ENCODE data around the gene KRTAP10-1. TPM values are rescaled to one million over a fixed set of nuclear protein-coding genes. Genes with fewer than 3 reads are reported as not detected.

The KRTAP10-1 gene
- total RNA-seq, 1 donor from 2014 or later = not detected

- DNase-seq (ENCODE audit: low spot score) = no peak
- H3K27ac Mint-ChIP-seq (ENCODE audit: unreplicated experiment) = no peak overlapping the region
- peaks cover 13% of the 10 kb centered on the region for H3K9me3 Mint-ChIP-seq (ENCODE audit: unreplicated experiment)
- H3K4me3 Mint-ChIP-seq (ENCODE audit: unreplicated experiment) = no peak overlapping the region
- H3K36me3 Mint-ChIP-seq (ENCODE audit: low read depth, unreplicated experiment) = peaks cover 13% of the 10 kb centered on the region
- TF ChIP-seq CTCF (IDR thresholded peaks at IDR 0.05; ENCODE audit: unreplicated experiment) = no peak
- peaks cover 3% of the 10 kb centered on the region for H3K27me3 Mint-ChIP-seq (ENCODE audit: unreplicated experiment)
- H3K4me1 Mint-ChIP-seq (ENCODE audit: unreplicated experiment) = no peaks in the 10 kb centered on the region
Observed at GRCh38 chr21:44496564-44497550, 43.1 kb downstream of the KRTAP10-1 start.

- peaks cover 13% of the 10 kb centered on the region for H3K36me3 Mint-ChIP-seq (ENCODE audit: low read depth, unreplicated experiment)
- H3K4me3 Mint-ChIP-seq (ENCODE audit: unreplicated experiment) = no peak overlapping the region
- H3K9me3 Mint-ChIP-seq (ENCODE audit: unreplicated experiment) = peaks cover 13% of the 10 kb centered on the region
- TF ChIP-seq CTCF (IDR thresholded peaks at IDR 0.05; ENCODE audit: unreplicated experiment) = no peak
- no peak overlapping the region for H3K27ac Mint-ChIP-seq (ENCODE audit: unreplicated experiment)
- no peak for DNase-seq (ENCODE audit: low spot score)
- no peaks in the 10 kb centered on the region for H3K4me1 Mint-ChIP-seq (ENCODE audit: unreplicated experiment)
- peaks cover 3% of the 10 kb centered on the region for H3K27me3 Mint-ChIP-seq (ENCODE audit: unreplicated experiment)
Observed at GRCh38 chr21:44495611-44496563, 44.1 kb downstream of the KRTAP10-1 start.

- Mint-ChIP-seq H3K9me3 (ENCODE audit: unreplicated experiment) (peaks cover 13% of the 10 kb centered on the region), H3K36me3 (ENCODE audit: low read depth, unreplicated experiment) (peaks cover 13% of the 10 kb centered on the region), H3K4me1 (ENCODE audit: unreplicated experiment) (no peaks in the 10 kb centered on the region), H3K27me3 (ENCODE audit: unreplicated experiment) (peaks cover 3% of the 10 kb centered on the region), H3K4me3 (ENCODE audit: unreplicated experiment) (no peak overlapping the region), H3K27ac (ENCODE audit: unreplicated experiment) (no peak overlapping the region)
- no peak for TF ChIP-seq CTCF (IDR thresholded peaks at IDR 0.05; ENCODE audit: unreplicated experiment)
- no peak for DNase-seq (ENCODE audit: low spot score)
Observed at GRCh38 chr21:44494956-44495355, 45.0 kb downstream of the KRTAP10-1 start.

GRCh38 chr21:44494418-44494817 lies 45.6 kb downstream of the KRTAP10-1 start:
- H3K4me3 Mint-ChIP-seq (ENCODE audit: unreplicated experiment) = no peak overlapping the region
- no peaks in the 10 kb centered on the region for H3K4me1 Mint-ChIP-seq (ENCODE audit: unreplicated experiment)
- no peak for TF ChIP-seq CTCF (IDR thresholded peaks at IDR 0.05; ENCODE audit: unreplicated experiment)
- H3K27me3 Mint-ChIP-seq (ENCODE audit: unreplicated experiment) = peaks cover 3% of the 10 kb centered on the region
- no peak overlapping the region for H3K27ac Mint-ChIP-seq (ENCODE audit: unreplicated experiment)
- peaks cover 13% of the 10 kb centered on the region for H3K9me3 Mint-ChIP-seq (ENCODE audit: unreplicated experiment)
- DNase-seq (ENCODE audit: low spot score) = no peak
- H3K36me3 Mint-ChIP-seq (ENCODE audit: low read depth, unreplicated experiment) = peaks cover 13% of the 10 kb centered on the region
